ENCODE data around the gene BRAP. TPM values are rescaled to one million over a fixed set of nuclear protein-coding genes. Genes with fewer than 3 reads are reported as not detected.
"Not testable (repeated sequence)": the region's sequence is repeated elsewhere in the genome, so short reads cannot be mapped to it uniquely, and the experiment has no call there.

The BRAP gene, protein sequence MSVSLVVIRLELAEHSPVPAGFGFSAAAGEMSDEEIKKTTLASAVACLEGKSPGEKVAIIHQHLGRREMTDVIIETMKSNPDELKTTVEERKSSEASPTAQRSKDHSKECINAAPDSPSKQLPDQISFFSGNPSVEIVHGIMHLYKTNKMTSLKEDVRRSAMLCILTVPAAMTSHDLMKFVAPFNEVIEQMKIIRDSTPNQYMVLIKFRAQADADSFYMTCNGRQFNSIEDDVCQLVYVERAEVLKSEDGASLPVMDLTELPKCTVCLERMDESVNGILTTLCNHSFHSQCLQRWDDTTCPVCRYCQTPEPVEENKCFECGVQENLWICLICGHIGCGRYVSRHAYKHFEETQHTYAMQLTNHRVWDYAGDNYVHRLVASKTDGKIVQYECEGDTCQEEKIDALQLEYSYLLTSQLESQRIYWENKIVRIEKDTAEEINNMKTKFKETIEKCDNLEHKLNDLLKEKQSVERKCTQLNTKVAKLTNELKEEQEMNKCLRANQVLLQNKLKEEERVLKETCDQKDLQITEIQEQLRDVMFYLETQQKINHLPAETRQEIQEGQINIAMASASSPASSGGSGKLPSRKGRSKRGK
- 10 to 100 TPM; 25.9 to 27.5 TPM for total RNA-seq
- polyA plus RNA-seq: 10 to 100 TPM; 21.4 to 29.6 TPM

GRCh38 chr12:111685811-111686573 lies at the start of gene BRAP, which contains the start of gene ACAD10:
TSS of gene BRAP (minus strand) at chr12:111685956. CDS start at chr12:111685792, 164 bp downstream.
TSS of gene ACAD10 (plus strand) at chr12:111686053. CDS start at chr12:111692710, 6,657 bp downstream.
- peaks cover 28% of the 10 kb centered on the region for H3K4me1 ChIP-seq (ENCODE audit: insufficient read depth, low read length)
- peak within 1 kb of the TSS; percentile 68 to 91 for H3K4me3 ChIP-seq (ENCODE audit: low read length in 2 of 2)
- POLR2A ChIA-PET (ENCODE audit: partially characterized antibody): interaction anchor here (0.6 to 3.7 kb wide), 16 partner anchors 8 to 1217 kb away, joined by 3 to 19 read pairs (median 4); partner anchors contain the start of genes ATXN2, FAM216A, GPN3 and MAPKAPK5
- no peaks in the 10 kb centered on the region for H3K27me3 Mint-ChIP-seq
- peaks cover 0 to 6% (median 0%) of the 10 kb centered on the region in 8 donors for H3K9me3 Mint-ChIP-seq
- H3K4me3 Mint-ChIP-seq: peak within 1 kb of the TSS; percentile 90 to 99 (median 96)
- peak within 1 kb of the TSS; percentile 81 to 98 (median 97) for H3K27ac Mint-ChIP-seq
- H3K27me3 ChIP-seq (ENCODE audit: insufficient read depth, low read length): no peaks in the 10 kb centered on the region
- intact Hi-C loops (cut with micrococcal nuclease): loop anchor here (1.0 to 2.0 kb wide), 3 partner anchors 87 to 283 kb away; partner anchors contain the start of gene ATXN2
- H3K27ac ChIP-seq (ENCODE audit: low read depth, low read length): peak within 1 kb of the TSS; percentile 83
- peak; percentile 89 to 98 (median 94) for DNase-seq
- H3K9me3 ChIP-seq (ENCODE audit: control insufficient read depth in 1 of 2, low read length in 2 of 2): no peaks in the 10 kb centered on the region
- H3K36me3 ChIP-seq (ENCODE audit: insufficient read depth, low read length): peaks cover 18% of the 10 kb centered on the region
- CTCF ChIA-PET (ENCODE audit: partially characterized antibody): interaction anchor here (0.9 to 1.4 kb wide), 3 partner anchors 127 to 414 kb away, joined by 3 to 4 read pairs (median 3); no protein-coding TSS in a partner anchor
- peaks cover 17 to 42% of the 10 kb centered on the region in 2 donors for H3K36me3 Mint-ChIP-seq
- peaks cover 17 to 64% (median 41%) of the 10 kb centered on the region in 4 donors for H3K4me1 Mint-ChIP-seq

DNA sequence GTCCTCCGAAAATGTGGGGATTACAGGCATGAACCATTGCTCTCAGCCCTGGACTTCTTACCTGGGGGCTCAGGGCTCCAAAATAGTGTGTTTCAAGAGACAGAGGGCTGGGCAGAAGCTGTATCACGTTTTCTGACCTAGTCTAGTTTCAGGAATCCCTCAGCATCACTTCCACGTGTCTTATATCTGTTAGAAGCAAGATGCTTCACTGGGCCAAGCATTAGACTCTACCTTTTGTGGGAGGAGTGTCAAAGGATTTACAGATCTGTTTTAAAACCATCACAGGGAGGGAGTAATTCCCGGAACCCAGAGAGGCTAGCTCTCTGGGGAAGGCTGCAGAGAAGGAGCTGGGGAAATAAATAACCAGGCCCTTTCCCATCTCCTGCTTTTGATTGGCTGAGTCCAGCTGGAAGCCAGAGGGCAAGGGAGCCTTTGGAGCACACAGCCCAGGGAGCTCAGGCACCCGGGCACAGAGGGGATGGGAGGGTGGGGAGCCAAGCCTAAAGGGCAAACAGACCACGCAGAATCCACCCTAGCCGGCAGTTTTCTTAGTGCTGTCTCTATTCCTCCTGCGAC lies 47.7 kb upstream of the BRAP start:
- no peaks in the 10 kb centered on the region for H3K9me3 ChIP-seq (ENCODE audit: control insufficient read depth in 1 of 2, low read length in 2 of 2)
- Mint-ChIP-seq H3K36me3 (peaks cover 46 to 50% of the 10 kb centered on the region in 2 donors), H3K9me3 (no peaks in the 10 kb centered on the region), H3K4me1 (peaks cover 0 to 1% (median 0%) of the 10 kb centered on the region in 4 donors), H3K27ac (no peak overlapping the region), H3K27me3 (no peaks in the 10 kb centered on the region), H3K4me3 (no peak overlapping the region)
- peaks cover 6% of the 10 kb centered on the region for H3K36me3 ChIP-seq (ENCODE audit: insufficient read depth, low read length)
- H3K27ac ChIP-seq (ENCODE audit: low read depth, low read length): no peak overlapping the region
- no peak overlapping the region for H3K4me3 ChIP-seq (ENCODE audit: low read length in 2 of 2)
- intact Hi-C loops (cut with micrococcal nuclease): no loop called here
- no peaks in the 10 kb centered on the region for H3K4me1 ChIP-seq (ENCODE audit: insufficient read depth, low read length)
- POLR2A ChIA-PET (ENCODE audit: partially characterized antibody): no interaction called here
- H3K27me3 ChIP-seq (ENCODE audit: insufficient read depth, low read length): no peaks in the 10 kb centered on the region
- CTCF ChIA-PET (ENCODE audit: partially characterized antibody): no interaction called here
- DNase-seq: no peak

GRCh38 chr12:111732786-111733185 lies 47.0 kb upstream of the BRAP start:
- no peak for DNase-seq
- Histone ChIP-seq H3K27me3 (ENCODE audit: insufficient read depth, low read length) (no peaks in the 10 kb centered on the region), H3K4me3 (ENCODE audit: low read length in 2 of 2) (no peak overlapping the region), H3K4me1 (ENCODE audit: insufficient read depth, low read length) (no peaks in the 10 kb centered on the region), H3K36me3 (ENCODE audit: insufficient read depth, low read length) (peaks cover 6% of the 10 kb centered on the region), H3K9me3 (ENCODE audit: control insufficient read depth in 1 of 2, low read length in 2 of 2) (no peaks in the 10 kb centered on the region), H3K27ac (ENCODE audit: low read depth, low read length) (no peak overlapping the region)
- Mint-ChIP-seq H3K4me3 (no peak overlapping the region), H3K27me3 (no peaks in the 10 kb centered on the region), H3K4me1 (peaks cover 0 to 1% (median 0%) of the 10 kb centered on the region in 4 donors), H3K9me3 (no peaks in the 10 kb centered on the region), H3K36me3 (peaks cover 49 to 56% of the 10 kb centered on the region in 2 donors), H3K27ac (peak overlapping the region in 1 of 7 donors; percentile 2)
- POLR2A ChIA-PET (ENCODE audit: partially characterized antibody): no interaction called here
- CTCF ChIA-PET (ENCODE audit: partially characterized antibody): no interaction called here
- intact Hi-C loops (cut with micrococcal nuclease): no loop called here

DNA sequence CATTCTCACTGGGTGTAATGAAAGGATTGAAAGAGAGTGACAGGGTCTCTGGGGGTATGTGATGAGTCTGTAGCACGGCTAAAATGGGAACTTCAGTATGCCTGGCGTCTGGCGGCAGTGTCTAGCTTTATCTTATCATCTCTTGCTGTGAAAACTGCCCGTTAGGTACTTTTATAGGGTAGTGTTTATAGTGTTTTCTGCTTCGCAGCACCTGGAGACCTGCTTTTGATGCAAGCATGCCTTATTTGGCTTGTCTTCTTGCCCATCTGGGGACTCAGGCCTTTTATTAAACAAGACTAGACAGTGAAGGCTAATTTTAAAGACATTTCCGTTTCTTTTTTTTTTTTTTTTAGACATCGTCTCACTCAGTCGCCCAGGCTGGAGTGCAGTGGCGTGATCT lies 44.7 kb upstream of the BRAP start:
- no peaks in the 10 kb centered on the region for H3K9me3 ChIP-seq (ENCODE audit: control insufficient read depth in 1 of 2, low read length in 2 of 2)
- POLR2A ChIA-PET (ENCODE audit: partially characterized antibody): no interaction called here
- no peak overlapping the region for H3K4me3 ChIP-seq (ENCODE audit: low read length in 2 of 2)
- no peaks in the 10 kb centered on the region for H3K27me3 Mint-ChIP-seq
- no peaks in the 10 kb centered on the region for H3K36me3 ChIP-seq (ENCODE audit: insufficient read depth, low read length)
- no peak overlapping the region for H3K27ac Mint-ChIP-seq
- no peak overlapping the region for H3K4me3 Mint-ChIP-seq
- no peaks in the 10 kb centered on the region for H3K9me3 Mint-ChIP-seq
- H3K36me3 Mint-ChIP-seq: peaks cover 39 to 51% of the 10 kb centered on the region in 2 donors
- CTCF ChIA-PET (ENCODE audit: partially characterized antibody): no interaction called here
- intact Hi-C loops (cut with micrococcal nuclease): no loop called here
- no peak overlapping the region for H3K27ac ChIP-seq (ENCODE audit: low read depth, low read length)
- peaks cover 0 to 1% (median 0%) of the 10 kb centered on the region in 4 donors for H3K4me1 Mint-ChIP-seq
- H3K4me1 ChIP-seq (ENCODE audit: insufficient read depth, low read length): no peaks in the 10 kb centered on the region
- no peaks in the 10 kb centered on the region for H3K27me3 ChIP-seq (ENCODE audit: insufficient read depth, low read length)
- DNase-seq: no peak

GRCh38 chr12:111728795-111729194 lies 43.0 kb upstream of the BRAP start:
- no peak for DNase-seq
- no peak overlapping the region for H3K4me3 ChIP-seq (ENCODE audit: low read length in 2 of 2)
- intact Hi-C loops (cut with micrococcal nuclease): no loop called here
- no peaks in the 10 kb centered on the region for H3K4me1 ChIP-seq (ENCODE audit: insufficient read depth, low read length)
- no peaks in the 10 kb centered on the region for H3K27me3 ChIP-seq (ENCODE audit: insufficient read depth, low read length)
- Mint-ChIP-seq H3K36me3 (peaks cover 36 to 51% of the 10 kb centered on the region in 2 donors), H3K27me3 (no peaks in the 10 kb centered on the region), H3K9me3 (no peaks in the 10 kb centered on the region), H3K4me3 (no peak overlapping the region), H3K27ac (no peak overlapping the region), H3K4me1 (peaks cover 0 to 1% (median 0%) of the 10 kb centered on the region in 4 donors)
- POLR2A ChIA-PET (ENCODE audit: partially characterized antibody): no interaction called here
- H3K9me3 ChIP-seq (ENCODE audit: control insufficient read depth in 1 of 2, low read length in 2 of 2): no peaks in the 10 kb centered on the region
- H3K27ac ChIP-seq (ENCODE audit: low read depth, low read length): no peak overlapping the region
- H3K36me3 ChIP-seq (ENCODE audit: insufficient read depth, low read length): no peaks in the 10 kb centered on the region
- CTCF ChIA-PET (ENCODE audit: partially characterized antibody): no interaction called here

DNA sequence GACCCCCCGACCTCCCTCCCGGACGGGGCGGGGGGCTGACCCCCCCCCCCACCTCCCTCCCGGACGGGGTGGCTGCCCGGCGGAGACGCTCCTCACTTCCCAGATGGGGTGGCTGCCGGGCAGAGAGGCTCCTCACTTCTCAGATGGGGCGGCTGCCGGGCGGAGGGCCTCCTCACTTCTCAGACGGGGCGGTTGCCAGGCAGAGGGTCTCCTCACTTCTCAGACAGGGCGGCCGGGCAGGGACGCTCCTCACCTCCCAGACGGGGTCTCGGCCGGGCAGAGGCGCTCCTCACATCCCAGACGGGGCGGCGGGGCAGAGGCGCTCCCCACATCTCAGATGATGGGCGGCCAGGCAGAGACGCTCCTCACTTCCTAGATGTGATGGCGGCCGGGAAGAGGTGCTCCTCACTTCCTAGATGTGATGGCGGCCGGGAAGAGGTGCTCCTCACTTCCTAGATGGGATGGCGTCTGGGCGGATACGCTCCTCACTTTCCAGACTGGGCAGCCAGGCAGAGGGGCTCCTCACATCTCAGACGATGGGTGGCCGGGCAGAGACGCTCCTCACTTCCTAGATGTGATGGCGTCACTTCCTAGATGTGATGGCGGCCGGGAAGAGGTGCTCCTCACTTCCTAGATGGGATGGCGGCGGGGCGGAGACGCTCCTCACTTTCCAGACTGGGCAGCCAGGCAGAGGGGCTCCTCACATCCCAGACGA lies 38.0 kb upstream of the BRAP start:
- POLR2A ChIA-PET (ENCODE audit: partially characterized antibody); H3K9me3 ChIP-seq (ENCODE audit: control insufficient read depth in 1 of 2, low read length in 2 of 2); H3K4me3 ChIP-seq (ENCODE audit: low read length in 2 of 2); H3K4me3 Mint-ChIP-seq; DNase-seq; H3K27me3 ChIP-seq (ENCODE audit: insufficient read depth, low read length); H3K4me1 Mint-ChIP-seq; H3K27ac ChIP-seq (ENCODE audit: low read depth, low read length); H3K9me3 Mint-ChIP-seq; H3K27ac Mint-ChIP-seq; intact Hi-C loops (cut with micrococcal nuclease); CTCF ChIA-PET (ENCODE audit: partially characterized antibody); H3K27me3 Mint-ChIP-seq; H3K4me1 ChIP-seq (ENCODE audit: insufficient read depth, low read length); H3K36me3 ChIP-seq (ENCODE audit: insufficient read depth, low read length): not testable (repeated sequence)
- peaks cover 21 to 29% of the 10 kb centered on the region in 2 donors for H3K36me3 Mint-ChIP-seq

Data from CD4-positive, alpha-beta memory T cell (primary cell).